ENCODE measurements around the gene NCAM1. TPM values are rescaled to one million over a fixed set of nuclear protein-coding genes. Genes with fewer than 3 reads are reported as not detected.
A peak's percentile ranks its signal among the peaks of the same experiment; 100 is the strongest.

Gene NCAM1
- total and polyA plus RNA-seq, 9 of the 15 experiments (the other 6 are each of a cell fraction or from before 2014, with no cell fraction given): 0.09 to 0.23 TPM; not detected in 7

DNA sequence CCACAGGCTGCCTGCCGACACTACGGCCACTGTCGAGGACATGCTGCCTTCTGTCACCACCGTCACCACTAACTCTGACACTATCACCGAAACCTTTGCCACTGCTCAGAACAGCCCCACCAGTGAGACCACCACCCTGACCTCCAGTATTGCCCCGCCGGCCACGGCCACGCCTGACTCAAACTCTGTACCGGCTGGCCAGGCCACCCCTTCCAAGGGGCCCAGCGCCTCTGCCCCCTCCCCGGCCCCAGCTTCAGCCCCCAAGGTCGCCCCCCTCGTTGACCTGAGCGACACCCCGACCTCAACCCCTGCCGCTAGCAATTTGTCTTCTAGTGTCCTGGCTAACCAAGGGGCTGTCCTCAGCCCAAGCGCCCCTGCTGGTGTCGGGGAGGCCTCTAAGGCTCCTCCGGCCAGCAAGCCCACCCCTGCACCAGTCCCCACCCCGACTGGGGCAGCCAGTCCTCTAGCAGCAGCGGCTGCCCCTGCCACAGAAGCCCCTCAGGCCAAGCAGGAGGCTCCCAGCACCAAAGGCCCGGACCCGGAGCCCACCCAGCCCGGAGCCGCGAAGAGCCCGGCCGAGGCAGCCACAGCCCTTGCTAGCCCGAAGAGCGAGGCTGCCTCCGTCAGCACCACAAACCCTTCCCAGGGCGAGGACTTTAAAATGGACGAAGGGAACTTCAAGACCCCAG is 311.9 kb downstream of the NCAM1 start:
- no peaks in the 10 kb centered on the region for H3K9me1 ChIP-seq (ENCODE audit: control insufficient read depth, insufficient read depth, low read length)
- no peak overlapping the region for H3K27ac ChIP-seq (ENCODE audit: extremely low read depth, low read depth, low read length)
- BruUV-seq (replicated peaks): no TSS peak
- H2AFZ ChIP-seq (ENCODE audit: low read depth, low read length): no peak overlapping the region
- 8% methylated on average over 25 of the region's 34 CpGs for WGBS (ENCODE audit: insufficient coverage, low coverage, missing lambda C conversion rate)
- TF ChIP-seq, protein P1, sequence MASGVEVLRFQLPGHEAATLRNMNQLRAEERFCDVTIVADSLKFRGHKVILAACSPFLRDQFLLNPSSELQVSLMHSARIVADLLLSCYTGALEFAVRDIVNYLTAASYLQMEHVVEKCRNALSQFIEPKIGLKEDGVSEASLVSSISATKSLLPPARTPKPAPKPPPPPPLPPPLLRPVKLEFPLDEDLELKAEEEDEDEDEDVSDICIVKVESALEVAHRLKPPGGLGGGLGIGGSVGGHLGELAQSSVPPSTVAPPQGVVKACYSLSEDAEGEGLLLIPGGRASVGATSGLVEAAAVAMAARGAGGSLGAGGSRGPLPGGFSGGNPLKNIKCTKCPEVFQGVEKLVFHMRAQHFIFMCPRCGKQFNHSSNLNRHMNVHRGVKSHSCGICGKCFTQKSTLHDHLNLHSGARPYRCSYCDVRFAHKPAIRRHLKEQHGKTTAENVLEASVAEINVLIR (CRISPR knock-in tag; IDR thresholded peaks at IDR 0.05): no peak
- TF ChIP-seq SMARCC2 (IDR thresholded peaks at IDR 0.05; ENCODE audit: low read depth) (no peak), U2AF1 (optimal IDR thresholded peaks at IDR 0.05; ENCODE audit: low read depth, low read length) (no peak), FOXK1 (CRISPR knock-in tag; IDR thresholded peaks at IDR 0.05; ENCODE audit: borderline replicate concordance) (no peak), FOXJ3 (CRISPR knock-in tag; IDR thresholded peaks at IDR 0.05) (no peak)
- TF ChIP-seq, protein P2, sequence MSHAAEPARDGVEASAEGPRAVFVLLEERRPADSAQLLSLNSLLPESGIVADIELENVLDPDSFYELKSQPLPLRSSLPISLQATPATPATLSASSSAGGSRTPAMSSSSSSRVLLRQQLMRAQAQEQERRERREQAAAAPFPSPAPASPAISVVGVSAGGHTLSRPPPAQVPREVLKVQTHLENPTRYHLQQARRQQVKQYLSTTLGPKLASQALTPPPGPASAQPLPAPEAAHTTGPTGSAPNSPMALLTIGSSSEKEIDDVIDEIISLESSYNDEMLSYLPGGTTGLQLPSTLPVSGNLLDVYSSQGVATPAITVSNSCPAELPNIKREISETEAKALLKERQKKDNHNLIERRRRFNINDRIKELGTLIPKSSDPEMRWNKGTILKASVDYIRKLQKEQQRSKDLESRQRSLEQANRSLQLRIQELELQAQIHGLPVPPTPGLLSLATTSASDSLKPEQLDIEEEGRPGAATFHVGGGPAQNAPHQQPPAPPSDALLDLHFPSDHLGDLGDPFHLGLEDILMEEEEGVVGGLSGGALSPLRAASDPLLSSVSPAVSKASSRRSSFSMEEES (CRISPR knock-in tag; IDR thresholded peaks at IDR 0.05): no peak
- no peaks in the 10 kb centered on the region for H3K79me2 ChIP-seq (ENCODE audit: control insufficient read depth, insufficient read depth, low read length)
- peaks cover 31 to 70% of the 10 kb centered on the region in 2 experiments for H3K27me3 ChIP-seq (ENCODE audit: control insufficient read depth in 2 of 2, insufficient read depth in 2 of 2, low read length in 2 of 2)
- H3K4me3 ChIP-seq: no peak overlapping the region
- no peaks in the 10 kb centered on the region; the same call in 1 of the 2 replicates for H4K20me1 ChIP-seq (replicated peaks; ENCODE audit: control insufficient read depth, insufficient read depth, low read length)
- ChIA-PET POLR2A (interaction anchor here (0.5 kb wide), 1 partner anchor 498 kb away, joined by 3 read pairs; no protein-coding TSS in a partner anchor), CTCF (ENCODE audit: low intra/inter-chr PET ratio) (no interaction called here)
- no peak overlapping the region for H3K4me2 ChIP-seq (ENCODE audit: insufficient read depth, low read length)
- intact Hi-C loops (cut with micrococcal nuclease) (no loop called here), in situ Hi-C loops (cut with MboI) (no loop called here)
- ATAC-seq (no peak), FAIRE-seq (no peak), DNase-seq (ENCODE audit: extremely low read depth in 1 of 4, low spot score in 3 of 4) (no peak)
- no peaks in the 10 kb centered on the region for H3K36me3 ChIP-seq (ENCODE audit: control insufficient read depth, insufficient read depth, low read length)
- peak overlapping the region in 1 of 2 experiments; percentile 35; a peak in 2 of 4 replicates for H3K9ac ChIP-seq (ENCODE audit: insufficient read depth in 1 of 2, low read depth in 2 of 2, low read length in 2 of 2)
- H3K9me3 ChIP-seq (replicated peaks; ENCODE audit: control insufficient read depth, insufficient read depth, low read depth, low read length): no peaks in the 10 kb centered on the region
- no peaks in the 10 kb centered on the region for H3K4me1 ChIP-seq (replicated peaks in 1 of 2; ENCODE audit: control insufficient read depth in 2 of 2, insufficient read depth in 2 of 2, low read length in 2 of 2)

Data from K562 (cell line).